Measurements from ENCODE around the gene LDLRAP1.

Gene LDLRAP1

DNA sequence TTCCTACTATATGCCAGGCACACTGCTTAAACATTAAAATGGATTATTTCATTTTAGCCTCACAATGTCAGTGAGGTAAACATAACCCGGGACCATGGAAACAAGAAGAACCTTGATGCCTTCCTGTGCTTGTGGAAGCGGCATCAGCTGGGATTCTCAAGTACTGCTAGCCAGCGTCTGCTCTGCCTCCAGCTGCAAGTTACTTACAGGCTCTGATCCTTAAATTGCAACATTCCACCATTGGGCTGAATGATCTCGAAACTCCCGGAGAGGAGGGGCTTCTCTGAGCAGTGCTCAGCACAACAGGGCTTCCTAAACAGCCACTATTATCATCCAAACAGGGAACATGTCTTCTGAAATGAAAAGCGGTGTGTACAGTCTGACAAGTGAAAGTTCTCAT is 66.5 kb downstream of the LDLRAP1 start:
- no peak for DNase-seq (ENCODE audit: low spot score)

DNA sequence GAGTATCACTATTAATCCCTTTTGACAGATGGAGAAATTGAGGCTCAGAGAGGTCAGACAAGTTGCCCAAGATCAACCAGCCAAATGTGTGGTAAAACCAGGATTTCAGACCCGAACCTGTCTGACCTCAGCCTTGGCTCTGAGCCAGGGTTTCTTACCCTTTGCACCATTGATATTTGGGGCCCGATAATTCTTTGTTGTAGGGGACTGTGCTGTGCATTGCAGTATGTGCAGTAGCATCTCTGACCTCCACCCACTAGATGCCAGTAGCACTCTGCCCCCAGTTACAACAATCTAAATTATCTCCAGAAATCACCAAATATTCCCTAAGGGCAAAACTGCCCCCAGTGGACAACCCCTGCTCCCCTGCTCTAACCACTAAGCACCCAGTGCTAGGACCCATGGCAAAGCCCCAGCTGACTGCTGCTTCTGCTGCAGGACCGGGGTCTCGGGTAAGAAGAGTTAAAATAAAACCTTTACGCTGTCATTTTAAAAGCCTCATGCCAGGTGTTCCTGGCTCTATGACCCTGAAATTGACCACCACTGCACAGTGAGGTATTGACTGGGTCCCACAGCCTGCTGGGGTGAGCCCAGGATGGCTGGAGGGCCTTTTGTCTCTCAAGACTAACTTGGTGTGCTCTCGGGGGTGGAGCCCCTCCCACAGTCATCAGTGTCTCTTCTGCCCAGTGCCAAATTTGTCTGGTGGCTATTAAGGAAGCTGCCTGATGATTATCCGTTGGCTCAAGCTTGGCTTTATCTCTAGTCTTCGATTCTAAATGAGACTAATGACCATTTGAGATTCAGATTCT is 67.6 kb downstream of the LDLRAP1 start:
- no peak for DNase-seq (ENCODE audit: low spot score)

GRCh38 chr1:25611843-25612242 is 68.4 kb downstream of the LDLRAP1 start:
- DNase-seq (ENCODE audit: low spot score): no peak

DNA sequence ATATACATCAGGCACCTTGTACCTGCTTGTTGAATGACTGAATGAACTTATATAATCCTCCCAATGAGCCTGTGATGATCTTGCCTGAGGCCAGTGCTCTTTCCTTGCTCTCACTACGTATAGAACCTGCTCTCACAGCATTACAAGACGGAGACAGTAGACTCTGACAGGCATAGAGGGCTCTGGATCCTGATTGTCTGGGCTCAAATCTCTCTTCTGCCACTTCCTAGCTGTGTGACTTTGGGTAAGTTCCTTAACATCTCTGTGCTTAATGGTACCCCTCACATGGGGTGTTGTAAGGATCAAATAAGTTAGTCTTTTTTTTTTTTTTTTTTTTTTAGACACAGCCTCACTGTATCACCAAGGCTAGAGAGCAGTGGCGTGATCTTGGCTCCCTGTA is 69.0 kb downstream of the LDLRAP1 start:
- DNase-seq (ENCODE audit: low spot score): no peak

GRCh38 chr1:25613091-25613490 is 69.7 kb downstream of the LDLRAP1 start:
- no peak for DNase-seq (ENCODE audit: low spot score)

- no peak for DNase-seq (ENCODE audit: low spot score)
Observed at GRCh38 chr1:25614501-25615171, 71.2 kb downstream of the LDLRAP1 start.

- no peak for DNase-seq (ENCODE audit: low spot score)
Observed at GRCh38 chr1:25615172-25615541, 71.8 kb downstream of the LDLRAP1 start.

DNA sequence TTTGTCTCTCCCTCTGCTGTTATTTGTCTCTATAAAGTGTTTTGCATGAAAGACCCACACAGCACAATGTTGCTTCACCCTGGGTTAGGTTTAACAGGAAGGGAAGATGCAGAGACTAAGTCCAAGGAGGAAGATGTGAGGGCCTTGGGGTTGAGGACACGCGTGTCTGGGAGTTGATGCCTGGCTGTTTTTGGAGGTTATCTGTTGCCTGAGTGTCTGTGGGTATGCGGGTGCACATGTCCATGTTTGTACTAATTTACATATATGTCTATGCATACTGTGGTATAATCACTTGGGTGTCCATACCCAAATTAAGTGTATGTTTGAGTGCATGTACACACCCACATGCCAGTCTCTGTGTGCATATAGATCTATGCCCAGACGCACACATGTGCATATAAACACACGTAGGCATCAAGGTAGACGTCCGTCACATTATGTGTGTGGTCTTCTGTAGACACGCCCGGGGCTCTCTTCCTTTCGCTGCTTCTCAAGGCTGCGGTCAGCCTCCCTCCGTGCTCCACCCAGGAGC is 72.2 kb downstream of the LDLRAP1 start:
- peak; percentile 35 for DNase-seq (ENCODE audit: low spot score)

- DNase-seq (ENCODE audit: low spot score): peak; percentile 89
Observed at GRCh38 chr1:25616095-25616986, 72.9 kb downstream of the LDLRAP1 start, which contains the start of gene MAN1C1. Gene MAN1C1 (plus strand): TSS chr1:25616791. CDS start chr1:25617798, 1,007 bp downstream.

DNA sequence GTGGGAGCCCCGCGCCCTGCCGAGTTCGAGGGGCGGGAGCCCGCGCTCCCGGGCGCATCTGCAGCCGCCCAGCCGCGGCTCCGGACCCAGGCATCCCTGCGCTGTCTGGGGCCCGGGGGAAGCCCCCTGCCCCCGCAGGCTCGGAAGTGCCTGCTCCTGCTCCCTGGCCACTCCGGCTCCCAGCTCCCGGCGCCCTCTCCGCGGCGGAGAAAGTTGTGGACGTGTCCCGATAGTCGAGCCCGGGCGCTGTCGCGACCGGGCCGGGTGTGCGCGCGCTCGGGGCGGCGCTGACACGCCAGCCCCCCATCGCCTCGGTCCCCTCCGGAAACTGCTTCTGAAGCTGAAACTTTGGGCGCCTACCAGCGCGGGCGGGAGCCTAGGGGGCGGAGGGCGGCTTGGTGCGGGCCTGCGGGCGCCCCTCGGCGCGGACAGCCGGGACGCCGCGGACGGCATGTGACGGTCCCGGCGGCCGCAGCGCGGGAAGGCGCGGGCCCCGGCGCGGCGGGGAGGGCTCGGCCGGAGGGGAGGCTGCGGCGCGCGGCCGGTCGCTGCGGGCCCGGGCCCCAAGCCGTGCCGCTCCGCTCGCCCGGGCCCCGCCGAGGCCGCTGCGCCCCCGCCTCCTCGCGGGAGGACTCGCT is 73.7 kb downstream of the LDLRAP1 start:
- DNase-seq (ENCODE audit: low spot score): no peak

DNA sequence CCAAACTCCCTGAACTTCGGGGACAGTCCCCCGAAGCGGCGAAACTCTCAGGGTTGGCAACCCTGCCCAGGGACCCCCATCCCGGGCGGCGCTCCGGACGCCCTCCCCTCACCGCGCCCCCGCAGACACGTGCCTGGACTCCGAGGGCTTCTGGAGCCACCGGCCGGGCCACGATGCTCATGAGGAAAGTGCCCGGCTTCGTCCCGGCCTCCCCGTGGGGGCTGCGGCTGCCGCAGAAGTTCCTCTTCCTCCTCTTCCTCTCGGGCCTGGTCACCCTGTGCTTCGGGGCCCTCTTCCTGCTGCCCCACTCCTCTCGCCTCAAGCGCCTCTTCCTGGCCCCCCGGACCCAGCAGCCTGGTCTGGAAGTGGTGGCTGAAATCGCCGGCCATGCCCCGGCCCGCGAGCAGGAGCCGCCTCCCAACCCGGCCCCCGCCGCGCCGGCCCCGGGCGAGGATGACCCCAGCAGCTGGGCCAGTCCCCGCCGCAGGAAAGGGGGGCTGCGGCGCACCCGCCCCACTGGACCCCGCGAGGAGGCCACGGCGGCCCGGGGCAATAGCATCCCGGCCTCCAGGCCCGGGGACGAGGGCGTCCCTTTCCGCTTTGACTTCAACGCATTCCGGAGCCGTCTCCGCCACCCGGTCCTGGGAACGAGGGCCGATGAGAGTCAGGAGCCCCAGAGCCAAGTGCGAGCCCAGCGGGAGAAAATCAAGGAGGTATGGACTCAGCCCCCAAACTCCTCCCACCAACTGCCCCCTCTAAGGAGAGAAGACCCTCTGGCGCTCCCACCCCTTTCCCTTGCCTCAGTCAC is 74.4 kb downstream of the LDLRAP1 start:
- DNase-seq (ENCODE audit: low spot score): no peak

GRCh38 chr1:25618433-25618808 is 75.0 kb downstream of the LDLRAP1 start:
- DNase-seq (ENCODE audit: low spot score): no peak
